Kidney (tissue), 14 donors: ENCODE results near the gene UVSSA. TPM values are rescaled to one million over a fixed set of nuclear protein-coding genes. Genes with fewer than 3 reads are reported as not detected.

Experiments
- DNase-seq, 5 donors: peaks; one replicate each; pipeline ENCODE4 v3.0.0-alpha.2; 2013 to 2020
- FAIRE-seq: peaks from 2 replicates; lab custom pipeline; 2012; peaks lifted over from hg19 to GRCh38; lab: Jason Lieb, UNC
- H3K27ac ChIP-seq, 2 donors: one replicate each; pipeline ENCODE4 v1.7.0; 2013; ENCODE audit warnings: low read depth in 2 of 2, low read length in 2 of 2, inconsistent platforms in 1 of 2
- H3K27me3 ChIP-seq: one replicate; pipeline ENCODE4 v1.7.1; 2013; ENCODE audit warnings: low read length, inconsistent platforms; ENCODE audit not compliant: control insufficient read depth, insufficient read depth
- H3K36me3 ChIP-seq, 3 donors: one replicate each; pipeline versions ENCODE4 v1.7.0 to v1.7.1; 2013; ENCODE audit warnings: low read length in 3 of 3, control low read depth in 1 of 3, inconsistent platforms in 1 of 3; ENCODE audit not compliant: insufficient read depth in 3 of 3, control insufficient read depth in 2 of 3
- H3K4me1 ChIP-seq, 3 donors: one replicate each; pipeline versions ENCODE4 v1.7.0 to v1.7.1; 2013; ENCODE audit warnings: low read length in 3 of 3, inconsistent platforms in 1 of 3, low read depth in 1 of 3; ENCODE audit not compliant: control insufficient read depth in 2 of 3, insufficient read depth in 2 of 3
- H3K4me3 ChIP-seq, 3 donors: one replicate each; pipeline versions ENCODE4 v1.7.0 to v1.8.1; 2013; ENCODE audit warnings: low read length in 3 of 3, control low read depth in 1 of 3, inconsistent platforms in 1 of 3
- H3K9ac ChIP-seq, 3 donors: one replicate each; pipeline versions ENCODE4 v1.7.0 to v1.7.1; 2013; ENCODE audit warnings: low read length in 3 of 3, control low read depth in 1 of 3, inconsistent platforms in 1 of 3
- H3K9me3 ChIP-seq, 3 donors: one replicate each; pipeline versions ENCODE4 v1.7.0 to v1.7.1; 2013; ENCODE audit warnings: low read length in 3 of 3, control low read depth in 1 of 3, inconsistent platforms in 1 of 3; ENCODE audit not compliant: control insufficient read depth in 2 of 3, insufficient read depth in 1 of 3
- intact Hi-C: fragments of 100-400 bp; cut with DNase I; formaldehyde crosslinking; loops from one replicate; pipeline ENCODE4 v1.11.1; 2022
- polyA plus RNA-seq: library from polyadenylated mRNA; stranded (reverse); fragments of 350-450 nt; fragmentation: Illumina TruSeq; extraction: RNeasy Lipid Tissue Mini Kit (QIAGEN cat#74804); gene quantifications from one replicate; pipeline ENCODE4 v1.2.3, GENCODE V29; 2014; ENCODE audit warnings: low read depth, low replicate concordance; ENCODE audit not compliant: insufficient read depth
- total RNA-seq: library from RNA; stranded (reverse); fragmentation: NEBNext Ultra II Directional; extraction: Animal tissue kit (Norgen Biotek cat#: 25700); gene quantifications from one replicate; pipeline ENCODE4 v1.2.1, GENCODE V29; 2021
- TF ChIP-seq, protein P1 (sequence below): IDR thresholded peaks from 3 replicates; pipeline ENCODE4 v1.5.1; 2012; ENCODE audit warnings: mild to moderate bottlenecking, moderate library complexity, borderline replicate concordance; ENCODE audit not compliant: insufficient read depth; ENCODE audit errors: extremely low read depth
- donor health status: control.
- donor health status: control.
- donor health status: control.
- donor health status: control.
- donor health status: control.
- donor health status: DM: yes; HTN: yes; CAD: no.
- donor health status: Normal renal cell carcinoma (clear cell type).

UVSSA gene
- total and polyA plus RNA-seq, 2 donors from 2014 or later: 5.2 to 32.5 TPM

DNA sequence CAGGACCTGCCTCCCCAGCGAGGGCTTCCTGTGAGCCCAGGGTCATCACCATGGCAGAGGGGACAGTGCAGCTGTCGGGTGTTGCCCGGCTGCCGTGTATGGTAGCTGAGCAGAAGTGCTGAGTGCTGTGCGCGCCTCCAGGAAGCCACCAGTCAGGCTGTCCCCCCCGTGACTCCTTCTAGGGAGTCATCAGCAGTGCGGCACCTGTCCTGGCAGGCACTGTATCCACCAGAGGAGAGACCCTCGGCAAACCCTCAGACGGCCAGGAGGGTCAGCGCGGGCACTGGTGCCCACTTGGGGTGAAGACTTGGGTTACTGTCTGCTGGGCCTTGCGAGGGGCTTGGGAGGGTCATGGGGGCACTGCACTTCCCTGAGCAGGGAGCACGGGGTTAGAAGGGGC, 8.4 kb downstream of the UVSSA start:
- TF ChIP-seq, protein P1, sequence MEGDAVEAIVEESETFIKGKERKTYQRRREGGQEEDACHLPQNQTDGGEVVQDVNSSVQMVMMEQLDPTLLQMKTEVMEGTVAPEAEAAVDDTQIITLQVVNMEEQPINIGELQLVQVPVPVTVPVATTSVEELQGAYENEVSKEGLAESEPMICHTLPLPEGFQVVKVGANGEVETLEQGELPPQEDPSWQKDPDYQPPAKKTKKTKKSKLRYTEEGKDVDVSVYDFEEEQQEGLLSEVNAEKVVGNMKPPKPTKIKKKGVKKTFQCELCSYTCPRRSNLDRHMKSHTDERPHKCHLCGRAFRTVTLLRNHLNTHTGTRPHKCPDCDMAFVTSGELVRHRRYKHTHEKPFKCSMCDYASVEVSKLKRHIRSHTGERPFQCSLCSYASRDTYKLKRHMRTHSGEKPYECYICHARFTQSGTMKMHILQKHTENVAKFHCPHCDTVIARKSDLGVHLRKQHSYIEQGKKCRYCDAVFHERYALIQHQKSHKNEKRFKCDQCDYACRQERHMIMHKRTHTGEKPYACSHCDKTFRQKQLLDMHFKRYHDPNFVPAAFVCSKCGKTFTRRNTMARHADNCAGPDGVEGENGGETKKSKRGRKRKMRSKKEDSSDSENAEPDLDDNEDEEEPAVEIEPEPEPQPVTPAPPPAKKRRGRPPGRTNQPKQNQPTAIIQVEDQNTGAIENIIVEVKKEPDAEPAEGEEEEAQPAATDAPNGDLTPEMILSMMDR: no peak

DNA sequence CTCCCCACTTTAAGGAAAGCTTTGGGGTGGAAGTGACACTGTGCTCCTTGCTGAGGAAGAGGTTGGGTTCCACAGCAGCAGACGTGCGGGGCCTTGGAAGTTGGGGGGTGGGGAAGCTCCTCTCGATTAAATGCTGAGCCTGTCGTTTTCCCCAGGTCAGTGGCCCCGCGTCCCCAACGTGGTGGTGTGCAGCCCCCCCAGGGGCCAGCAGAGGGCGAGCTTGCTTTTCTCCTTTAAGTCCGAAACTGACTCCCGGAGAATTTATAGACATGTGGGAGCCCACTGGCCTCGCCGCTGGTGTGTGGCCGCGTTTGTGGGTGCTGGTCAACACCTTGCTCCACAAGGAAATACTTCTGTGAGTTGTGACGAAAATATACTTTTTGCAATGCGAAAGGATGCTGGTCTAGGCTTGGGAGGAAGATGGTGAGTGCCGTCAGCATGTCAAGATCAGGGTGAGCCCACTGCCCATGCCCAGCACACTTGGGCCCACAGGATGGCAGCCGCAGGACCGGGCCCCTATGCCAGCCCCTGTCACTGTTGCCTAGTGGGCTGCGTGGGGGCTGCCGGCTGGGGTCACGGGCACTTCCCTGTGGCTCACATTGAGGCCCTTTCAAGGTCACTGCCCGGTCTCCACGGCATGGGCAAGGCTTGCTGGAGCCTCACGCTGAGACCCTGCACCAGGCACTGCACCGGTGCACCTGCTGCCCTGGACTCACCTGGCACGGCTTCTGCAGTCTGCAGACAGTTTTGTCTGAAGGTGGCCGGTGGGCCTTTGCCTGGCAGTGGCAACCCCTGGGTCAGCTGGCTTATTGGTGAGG, 9.4 kb downstream of the UVSSA start:
- intact Hi-C loops: loop anchor here (10.0 kb wide), 1 partner anchor 268 kb away; no protein-coding TSS in a partner anchor
- peak in 4 of 5 donors; percentile 50 to 68 (median 62) for DNase-seq
- Histone ChIP-seq H3K27me3 (no peaks in the 10 kb centered on the region), H3K27ac (no peak overlapping the region), H3K9ac (no peak overlapping the region), H3K4me1 (peaks cover 0 to 9% (median 0%) of the 10 kb centered on the region in 3 donors), H3K4me3 (no peak overlapping the region), H3K36me3 (peaks cover 0 to 7% (median 2%) of the 10 kb centered on the region in 3 donors), H3K9me3 (no peaks in the 10 kb centered on the region)
- TF ChIP-seq, protein P1: peak; percentile 75
- no peak for FAIRE-seq

More for the DNA sequence above, 8.4 kb downstream of the UVSSA start:
- H3K4me3 ChIP-seq: no peak overlapping the region
- DNase-seq (peak in 1 of 5 donors; percentile 56), FAIRE-seq (no peak)
- no peaks in the 10 kb centered on the region for H3K27me3 ChIP-seq
- intact Hi-C loops: loop anchor here (10.0 kb wide), 1 partner anchor 269 kb away; no protein-coding TSS in a partner anchor
- H3K9me3 ChIP-seq: no peaks in the 10 kb centered on the region
- peaks cover 0 to 9% (median 0%) of the 10 kb centered on the region in 3 donors for H3K4me1 ChIP-seq
- H3K9ac ChIP-seq: no peak overlapping the region
- H3K36me3 ChIP-seq: peaks cover 0 to 11% (median 3%) of the 10 kb centered on the region in 3 donors
- no peak overlapping the region for H3K27ac ChIP-seq

DNA sequence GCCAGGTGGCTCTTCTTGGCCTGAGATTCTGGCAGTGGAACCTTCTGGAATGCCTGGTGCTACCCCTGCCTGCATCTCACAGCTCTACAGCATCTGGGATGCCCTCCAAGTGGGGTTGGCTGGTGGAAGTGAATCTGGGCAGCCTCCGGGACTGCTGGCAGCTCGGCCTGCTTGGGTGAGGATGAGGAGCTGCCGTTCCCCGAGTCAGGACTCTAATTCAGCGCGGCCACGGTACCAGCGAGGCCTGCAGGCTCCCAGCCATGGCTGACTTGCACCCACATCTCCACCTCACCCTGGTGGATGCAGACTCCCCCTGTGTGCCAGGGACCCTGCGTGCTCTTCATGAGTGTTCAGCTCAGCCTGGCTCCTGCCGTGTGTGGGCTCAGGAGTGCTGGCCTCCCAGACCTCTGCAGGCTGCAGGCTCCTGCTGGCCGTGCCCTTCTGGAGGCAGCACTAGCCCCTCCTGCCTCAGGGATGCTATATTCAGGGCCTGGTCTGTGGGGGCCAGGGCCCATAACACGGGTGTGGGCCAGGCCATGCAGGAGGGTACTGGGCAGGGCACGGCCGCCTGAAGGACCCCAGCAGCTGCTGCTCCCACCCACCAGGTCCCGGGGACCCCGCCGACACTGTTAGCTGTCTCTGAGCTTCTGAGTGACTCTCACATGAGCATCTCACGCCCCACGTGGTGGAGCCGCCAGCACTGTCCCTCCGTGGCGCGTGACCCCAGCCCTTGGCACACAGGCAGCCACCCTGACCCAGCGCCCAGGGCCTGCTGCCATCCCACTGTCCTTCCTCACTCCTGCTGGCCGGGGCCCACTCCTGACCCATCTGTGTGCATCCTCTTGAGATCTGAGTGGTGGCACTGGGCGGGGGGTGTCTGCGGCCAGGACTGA, 10.6 kb downstream of the UVSSA start:
- H3K9me3 ChIP-seq: no peaks in the 10 kb centered on the region
- no peak for DNase-seq

More for the DNA sequence above, 10.6 kb downstream of the UVSSA start:
- Histone ChIP-seq H3K27ac (no peak overlapping the region), H3K4me3 (no peak overlapping the region), H3K36me3 (peaks cover 0 to 4% (median 2%) of the 10 kb centered on the region in 3 donors), H3K27me3 (no peaks in the 10 kb centered on the region), H3K9ac (no peak overlapping the region), H3K4me1 (peaks cover 0 to 3% (median 0%) of the 10 kb centered on the region in 3 donors)
- no peak for FAIRE-seq
- TF ChIP-seq, protein P1: no peak
- intact Hi-C loops: loop anchor here (10.0 kb wide), 1 partner anchor 267 kb away; no protein-coding TSS in a partner anchor
